Right lobe of liver (tissue), 6 donors: ENCODE results near the gene PITX2. TPM values are rescaled to one million over a fixed set of nuclear protein-coding genes. Genes with fewer than 3 reads are reported as not detected.
A peak's percentile ranks its signal among the peaks of the same experiment; 100 is the strongest.

Source experiments
- ATAC-seq, 4 donors: fragments of 200-7000 bp; cut with Tn5 transposase; one replicate each; pipeline ENCODE4 v1.9.1; 2020; ENCODE audit warnings: mild to moderate bottlenecking in 4 of 4, moderate library complexity in 4 of 4
- DNase-seq, 3 donors: peaks; one replicate each; pipeline ENCODE4 v3.0.0-alpha.2; 2020
- H3K27ac ChIP-seq, 3 donors: fragments of 200-600 bp; one replicate each; pipeline ENCODE4 v1.8.0; 2022
- H3K27me3 ChIP-seq, 2 donors: fragments of 200-600 bp; one replicate each; pipeline ENCODE4 v1.8.0; 2022
- H3K36me3 ChIP-seq, 4 donors: fragments of 200-600 bp; sonication (generic) in 1 of 4; one replicate each; pipeline versions ENCODE4 v1.5.1 to v1.8.0; 2017 to 2022; ENCODE audit warnings: control low read depth in 1 of 4
- H3K4me1 ChIP-seq, 4 donors: fragments of 200-600 bp; sonication (generic) in 1 of 4; one replicate each; pipeline versions ENCODE4 v1.5.1 to v1.8.0; 2017 to 2022; ENCODE audit warnings: control low read depth in 1 of 4
- H3K4me3 ChIP-seq, 3 donors: fragments of 200-600 bp; one replicate each; pipeline ENCODE4 v1.8.0; 2022
- H3K9me3 ChIP-seq, 4 donors: fragments of 200-600 bp; sonication (generic) in 1 of 4; one replicate each; pipeline versions ENCODE4 v1.5.1 to v1.8.0; 2017 to 2022; ENCODE audit warnings: control low read depth in 1 of 4
- POLR2A ChIP-seq: fragments of 450-650 bp; IDR thresholded peaks from one replicate; pipeline ENCODE4 v1.6.1; 2017; ENCODE audit warnings: antibody characterized with exemption, mild to moderate bottlenecking
- WGBS: methylation state at CpG from one replicate; pipeline ENCODE4 v1.1.6; 2018; ENCODE audit warnings: low coverage, low lambda C conversion rate; ENCODE audit not compliant: insufficient coverage; ENCODE audit errors: missing lambda C conversion rate; 5-methylcytosine and 5-hydroxymethylcytosine counted together
- intact Hi-C, 2 donors: fragments of 100-400 bp; cut with DNase I; formaldehyde crosslinking; loops; one replicate each; pipeline versions ENCODE4 v1.11.2 to v1.14.1; 2022
- total RNA-seq, 6 experiments: library from RNA; depleted of rRNA in 2 of 6; stranded (reverse); fragments of >200 nt in 2 of 6; fragmentation: NEBNext Ultra II Directional in 3 of 6; extraction: Animal tissue kit (Norgen Biotek cat#: 25700) in 3 of 6; gene quantifications; one replicate each; pipeline versions ENCODE4 v1.1.0 to v1.2.4, GENCODE V29; 2016 to 2023
- TF ChIP-seq, protein P1 (sequence below), 4 donors: fragments of 200-600 bp in 3 of 4; fragments of 450-650 bp in 1 of 4; IDR thresholded peaks; one replicate each; pipeline versions ENCODE4 v1.5.1 to v1.8.0; 2016 to 2022; ENCODE audit warnings: antibody characterized with exemption in 4 of 4, mild to moderate bottlenecking in 2 of 4
- donor health status: DM: no; HTN: yes; CAD: no.
- donor health status: DM: no; HTN: no; CAD: no.
- donor health status: DM: no; HTN: no; CAD: no.
- donor health status: DM: no; HTN: yes; CAD: no.
- donor health status: DM: no; HTN: yes; CAD: no.

Gene PITX2
- total RNA-seq, 6 experiments from 2014 or later = not detected

DNA sequence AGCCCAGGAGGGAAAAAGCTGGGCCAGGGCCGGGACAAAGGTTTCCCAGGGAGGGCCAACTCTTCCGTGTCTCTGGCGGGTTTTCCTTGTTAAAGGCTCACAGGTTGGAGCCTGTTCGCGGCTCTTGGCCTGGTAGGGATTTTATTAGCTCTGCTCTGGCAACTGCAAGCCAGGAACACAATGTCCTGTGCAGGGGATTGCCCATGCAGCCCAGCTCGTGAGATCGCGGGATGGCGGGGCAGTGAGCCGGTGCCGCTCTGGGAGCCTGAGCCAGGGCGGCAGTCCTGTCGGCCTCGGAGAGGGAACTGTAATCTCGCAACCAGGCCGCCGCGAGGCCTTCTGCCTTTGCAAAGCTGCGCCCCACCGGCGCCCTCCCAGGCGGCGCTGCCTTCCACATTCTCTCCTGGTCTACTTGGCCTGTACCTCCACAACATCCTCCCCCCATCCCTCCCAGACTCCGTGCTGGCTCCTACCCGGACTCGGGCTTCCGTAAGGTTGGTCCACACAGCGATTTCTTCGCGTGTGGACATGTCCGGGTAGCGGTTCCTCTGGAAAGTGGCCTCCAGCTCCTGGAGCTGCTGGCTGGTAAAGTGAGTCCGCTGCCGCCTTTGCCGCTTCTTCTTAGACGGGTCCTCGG is 2.1 kb downstream of the PITX2 start:
- Histone ChIP-seq H3K4me3 (peak overlapping the region in 1 of 3 donors; percentile 7), H3K27me3 (peaks cover 14 to 84% of the 10 kb centered on the region in 2 donors), H3K36me3 (no peaks in the 10 kb centered on the region), H3K4me1 (peaks cover 0 to 26% (median 0%) of the 10 kb centered on the region in 4 donors), H3K27ac (no peak overlapping the region), H3K9me3 (no peaks in the 10 kb centered on the region)
- ATAC-seq = peak; percentile 56 to 66 (median 62)
- peak in 1 of 3 donors; percentile 45 for DNase-seq
- TF ChIP-seq, protein P1, sequence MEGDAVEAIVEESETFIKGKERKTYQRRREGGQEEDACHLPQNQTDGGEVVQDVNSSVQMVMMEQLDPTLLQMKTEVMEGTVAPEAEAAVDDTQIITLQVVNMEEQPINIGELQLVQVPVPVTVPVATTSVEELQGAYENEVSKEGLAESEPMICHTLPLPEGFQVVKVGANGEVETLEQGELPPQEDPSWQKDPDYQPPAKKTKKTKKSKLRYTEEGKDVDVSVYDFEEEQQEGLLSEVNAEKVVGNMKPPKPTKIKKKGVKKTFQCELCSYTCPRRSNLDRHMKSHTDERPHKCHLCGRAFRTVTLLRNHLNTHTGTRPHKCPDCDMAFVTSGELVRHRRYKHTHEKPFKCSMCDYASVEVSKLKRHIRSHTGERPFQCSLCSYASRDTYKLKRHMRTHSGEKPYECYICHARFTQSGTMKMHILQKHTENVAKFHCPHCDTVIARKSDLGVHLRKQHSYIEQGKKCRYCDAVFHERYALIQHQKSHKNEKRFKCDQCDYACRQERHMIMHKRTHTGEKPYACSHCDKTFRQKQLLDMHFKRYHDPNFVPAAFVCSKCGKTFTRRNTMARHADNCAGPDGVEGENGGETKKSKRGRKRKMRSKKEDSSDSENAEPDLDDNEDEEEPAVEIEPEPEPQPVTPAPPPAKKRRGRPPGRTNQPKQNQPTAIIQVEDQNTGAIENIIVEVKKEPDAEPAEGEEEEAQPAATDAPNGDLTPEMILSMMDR (IDR thresholded peaks at IDR 0.05) = no peak
- no peak for TF ChIP-seq POLR2A
- intact Hi-C loops = no loop called here
- WGBS = 5% methylated on average over 16 of the region's 37 CpGs

- no peak for DNase-seq
- no peak overlapping the region for H3K27ac ChIP-seq
- no peaks in the 10 kb centered on the region for H3K36me3 ChIP-seq
- peaks cover 14 to 83% of the 10 kb centered on the region in 2 donors for H3K27me3 ChIP-seq
- intact Hi-C loops = no loop called here
- 25% methylated on average over 7 of the region's 7 CpGs for WGBS
- ATAC-seq = no peak
- no peak overlapping the region for H3K4me3 ChIP-seq
- no peaks in the 10 kb centered on the region for H3K9me3 ChIP-seq
- TF ChIP-seq, protein P1 (IDR thresholded peaks at IDR 0.05) = no peak
- TF ChIP-seq POLR2A = no peak
- H3K4me1 ChIP-seq = peaks cover 0 to 26% (median 0%) of the 10 kb centered on the region in 4 donors
Observed at GRCh38 chr4:110620322-110620690, 2.6 kb downstream of the PITX2 start.

DNA sequence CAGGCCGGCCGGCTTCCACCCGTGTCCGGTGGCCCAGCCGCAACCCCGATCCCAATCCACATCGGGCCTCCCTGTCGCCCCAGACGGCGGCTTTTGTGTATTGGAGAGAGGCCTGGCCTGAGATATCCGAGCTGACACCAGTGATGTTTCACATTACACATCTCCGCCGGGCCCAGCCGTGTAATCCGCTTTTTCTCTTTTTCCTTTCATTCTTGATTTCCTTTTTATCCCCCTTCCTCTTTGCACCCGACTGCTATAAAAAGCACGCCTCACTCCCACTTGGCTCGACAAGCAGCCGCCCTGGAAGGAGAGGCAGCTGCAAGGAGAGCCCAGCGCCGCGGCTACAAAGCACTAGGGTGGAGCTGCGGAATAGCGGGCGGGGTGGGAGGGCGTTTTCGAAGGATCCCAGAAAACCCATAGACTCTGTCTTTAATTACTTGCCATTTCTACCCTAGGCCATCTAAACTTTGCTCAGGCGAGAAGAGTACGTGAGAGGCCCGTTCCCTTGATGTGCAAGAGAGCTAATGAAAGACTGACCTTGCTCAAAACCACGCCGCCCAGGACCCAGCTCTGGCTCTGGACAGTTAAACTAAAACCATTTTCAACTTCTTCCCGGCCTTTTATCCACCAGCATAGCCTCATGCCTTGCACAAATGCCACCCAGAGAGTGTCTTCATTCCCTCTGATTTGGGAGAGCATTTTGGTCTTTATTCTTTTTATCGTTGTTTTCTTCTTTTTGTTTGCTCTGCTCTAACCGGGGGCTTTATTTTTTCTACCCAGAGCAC is 3.2 kb downstream of the PITX2 start:
- intact Hi-C loops = no loop called here
- Histone ChIP-seq H3K4me1 (peaks cover 0 to 26% (median 0%) of the 10 kb centered on the region in 4 donors), H3K9me3 (no peaks in the 10 kb centered on the region), H3K27me3 (peaks cover 13 to 83% of the 10 kb centered on the region in 2 donors), H3K36me3 (no peaks in the 10 kb centered on the region), H3K27ac (no peak overlapping the region), H3K4me3 (no peak overlapping the region)
- no peak for DNase-seq
- ATAC-seq = no peak
- TF ChIP-seq, protein P1 (IDR thresholded peaks at IDR 0.05) = no peak
- no peak for TF ChIP-seq POLR2A
- WGBS = 10% methylated on average over 21 of the region's 35 CpGs

DNA sequence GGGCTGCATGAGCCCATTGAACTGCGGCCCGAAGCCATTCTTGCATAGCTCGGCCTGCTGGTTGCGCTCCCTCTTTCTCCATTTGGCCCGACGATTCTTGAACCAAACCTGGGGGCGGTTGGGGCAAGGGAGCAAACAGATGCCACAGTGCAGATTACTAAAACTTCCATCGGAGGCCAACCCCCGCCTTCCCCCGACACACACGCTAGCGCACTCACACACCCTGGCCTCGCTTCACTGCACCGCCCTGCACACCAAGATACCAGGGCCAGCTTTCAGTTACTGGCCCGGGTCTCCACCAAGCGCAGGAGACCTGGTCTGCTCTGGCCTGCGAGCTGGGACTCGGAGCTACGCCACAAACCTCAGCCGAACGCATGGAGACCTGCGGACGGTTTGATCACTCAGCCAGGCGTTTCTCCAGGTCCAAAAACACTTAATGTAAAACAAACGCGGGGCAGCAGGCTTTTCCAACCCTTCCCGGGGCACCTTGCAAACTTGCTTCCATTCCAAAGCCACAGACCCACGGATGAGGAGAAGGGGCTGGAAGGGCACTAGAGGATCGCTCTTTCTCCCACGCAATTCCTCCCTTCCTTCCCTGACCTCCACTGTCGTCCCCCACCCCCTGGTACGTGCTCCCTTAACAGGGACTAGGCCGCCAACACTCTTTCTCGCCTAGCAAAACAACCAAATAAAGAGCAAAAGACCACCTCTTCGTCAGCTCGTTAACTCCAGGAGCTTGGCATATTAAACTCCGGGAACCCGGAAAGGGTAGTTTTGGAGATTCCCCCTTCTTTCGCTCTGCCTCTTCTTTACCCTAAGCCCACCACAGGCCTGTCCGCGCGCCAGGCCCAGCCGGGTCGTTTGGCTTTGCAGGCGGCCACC is 4.1 kb downstream of the PITX2 start:
- H3K4me1 ChIP-seq = peaks cover 0 to 26% (median 0%) of the 10 kb centered on the region in 4 donors
- DNase-seq (no peak), ATAC-seq (no peak)
- peaks cover 6 to 79% of the 10 kb centered on the region in 2 donors for H3K27me3 ChIP-seq
- H3K36me3 ChIP-seq = no peaks in the 10 kb centered on the region
- no peak for TF ChIP-seq POLR2A
- TF ChIP-seq, protein P1 (IDR thresholded peaks at IDR 0.05) = no peak
- intact Hi-C loops = no loop called here
- WGBS = 15% methylated on average over 37 of the region's 45 CpGs
- H3K27ac ChIP-seq = no peak overlapping the region
- H3K9me3 ChIP-seq = no peaks in the 10 kb centered on the region
- no peak overlapping the region for H3K4me3 ChIP-seq
